Activated CD4-positive, alpha-beta T cell treated with anti-CD3 and anti-CD28 coated beads, Interleukin-2, amount 10 ng/mL, durations not matched to agents 7 days and 5 days (primary cell): Measurements from ENCODE around the gene EGR4. TPM values are rescaled to one million over a fixed set of nuclear protein-coding genes. Genes with fewer than 3 reads are reported as not detected.
A peak's percentile ranks its signal among the peaks of the same experiment; 100 is the strongest.

Source experiments
- CTCF ChIA-PET: fragments of 350-600 bp; sonication (Branson Sonifier 250); formaldehyde crosslinking; loops from one replicate; lab custom pipeline; 2021; ENCODE audit warnings: antibody characterized with exemption; lab: Charles Lee
- POLR2A ChIA-PET: fragments of 350-600 bp; sonication (Branson Sonifier 250); formaldehyde crosslinking; loops from one replicate; lab custom pipeline; 2021; ENCODE audit warnings: antibody characterized with exemption; lab: Charles Lee
- DNase-seq: peaks from one replicate; pipeline ENCODE4 v3.0.0-alpha.2; 2020
- H3K27ac Mint-ChIP-seq: one replicate; pipeline ENCODE4 v1.8.0; 2021; ENCODE audit warnings: mild to moderate bottlenecking, moderate library complexity, mixed read lengths
- H3K27me3 Mint-ChIP-seq: one replicate; pipeline ENCODE4 v1.8.0; 2021; ENCODE audit warnings: mixed read lengths
- H3K36me3 Mint-ChIP-seq: one replicate; pipeline ENCODE4 v1.8.0; 2021; ENCODE audit warnings: low read depth, mixed read lengths
- H3K4me1 Mint-ChIP-seq: one replicate; pipeline ENCODE4 v1.8.0; 2021; ENCODE audit warnings: mixed read lengths
- H3K4me3 Mint-ChIP-seq: one replicate; pipeline ENCODE4 v1.8.0; 2021; ENCODE audit warnings: mild to moderate bottlenecking, moderate library complexity, mixed read lengths
- H3K9me3 Mint-ChIP-seq: one replicate; pipeline ENCODE4 v1.8.0; 2021; ENCODE audit warnings: mixed read lengths
- total RNA-seq, 2 experiments: library from RNA; stranded (reverse); gene quantifications; one replicate each; pipeline ENCODE4 v1.2.3, GENCODE V29; 2021

Gene EGR4
- total RNA-seq, 2 experiments from 2014 or later, result not detected

- no peaks in the 10 kb centered on the region for H3K36me3 Mint-ChIP-seq
- no peak for DNase-seq
- no peak overlapping the region for H3K27ac Mint-ChIP-seq
- peaks cover 3% of the 10 kb centered on the region for H3K4me1 Mint-ChIP-seq
- POLR2A ChIA-PET, result no interaction called here
- CTCF ChIA-PET, result no interaction called here
- no peak overlapping the region for H3K4me3 Mint-ChIP-seq
- peaks cover 67% of the 10 kb centered on the region for H3K27me3 Mint-ChIP-seq
- H3K9me3 Mint-ChIP-seq, result no peaks in the 10 kb centered on the region
These were observed 4.2 kb upstream of the EGR4 start for GRCh38 chr2:73297586-73297985.

GRCh38 chr2:73297151-73297559 lies 3.8 kb upstream of the EGR4 start:
- ChIA-PET POLR2A (no interaction called here), CTCF (interaction anchor here (1.0 kb wide), 1 partner anchor 120 kb away, joined by 3 read pairs; no protein-coding TSS in a partner anchor)
- H3K36me3 Mint-ChIP-seq, result no peaks in the 10 kb centered on the region
- no peak overlapping the region for H3K4me3 Mint-ChIP-seq
- H3K27ac Mint-ChIP-seq, result no peak overlapping the region
- H3K4me1 Mint-ChIP-seq, result peaks cover 5% of the 10 kb centered on the region
- no peak for DNase-seq
- no peaks in the 10 kb centered on the region for H3K9me3 Mint-ChIP-seq
- H3K27me3 Mint-ChIP-seq, result peaks cover 69% of the 10 kb centered on the region

- POLR2A ChIA-PET, result no interaction called here
- Mint-ChIP-seq H3K36me3 (no peaks in the 10 kb centered on the region), H3K9me3 (no peaks in the 10 kb centered on the region), H3K4me1 (peaks cover 14% of the 10 kb centered on the region), H3K4me3 (no peak overlapping the region), H3K27ac (no peak overlapping the region), H3K27me3 (peaks cover 71% of the 10 kb centered on the region)
- CTCF ChIA-PET, result no interaction called here
- DNase-seq, result no peak
These were observed 2.5 kb upstream of the EGR4 start for GRCh38 chr2:73295751-73296400.

GRCh38 chr2:73294239-73294638 lies 891 bp upstream of the EGR4 start:
- DNase-seq, result no peak
- CTCF ChIA-PET, result interaction anchor here (1.0 kb wide), 1 partner anchor 11 kb away, joined by 3 read pairs; no protein-coding TSS in a partner anchor
- Mint-ChIP-seq H3K27me3 (peaks cover 80% of the 10 kb centered on the region), H3K4me1 (peaks cover 16% of the 10 kb centered on the region), H3K4me3 (no peak overlapping the region), H3K36me3 (no peaks in the 10 kb centered on the region), H3K27ac (no peak overlapping the region), H3K9me3 (no peaks in the 10 kb centered on the region)
- POLR2A ChIA-PET, result no interaction called here

GRCh38 chr2:73292906-73293533 lies 328 bp downstream of the EGR4 start:
- H3K9me3 Mint-ChIP-seq, result no peaks in the 10 kb centered on the region
- H3K27me3 Mint-ChIP-seq, result peaks cover 89% of the 10 kb centered on the region
- ChIA-PET POLR2A (no interaction called here), CTCF (interaction anchor here (0.6 to 1.2 kb wide), 4 partner anchors 12 to 572 kb away, joined by 3 to 4 read pairs (median 3); no protein-coding TSS in a partner anchor)
- peaks cover 16% of the 10 kb centered on the region for H3K4me1 Mint-ChIP-seq
- DNase-seq, result no peak
- H3K4me3 Mint-ChIP-seq, result peak overlapping the region; percentile 70
- H3K36me3 Mint-ChIP-seq, result no peaks in the 10 kb centered on the region
- no peak overlapping the region for H3K27ac Mint-ChIP-seq

- Mint-ChIP-seq H3K4me3 (peak overlapping the region; percentile 51), H3K27ac (no peak overlapping the region), H3K36me3 (no peaks in the 10 kb centered on the region), H3K9me3 (no peaks in the 10 kb centered on the region), H3K4me1 (peaks cover 16% of the 10 kb centered on the region), H3K27me3 (peaks cover 87% of the 10 kb centered on the region)
- ChIA-PET POLR2A (no interaction called here), CTCF (interaction anchor here (0.6 to 1.2 kb wide), 2 partner anchors 38 to 89 kb away, joined by 3 read pairs; no protein-coding TSS in a partner anchor)
- no peak for DNase-seq
These were observed 937 bp downstream of the EGR4 start for GRCh38 chr2:73292316-73292905.

- no peaks in the 10 kb centered on the region for H3K9me3 Mint-ChIP-seq
- no peak for DNase-seq
- POLR2A ChIA-PET, result no interaction called here
- peaks cover 16% of the 10 kb centered on the region for H3K4me1 Mint-ChIP-seq
- H3K4me3 Mint-ChIP-seq, result no peak overlapping the region
- H3K27ac Mint-ChIP-seq, result no peak overlapping the region
- CTCF ChIA-PET, result interaction anchor here (0.6 to 3.1 kb wide), 5 partner anchors 12 to 90 kb away, joined by 3 to 12 read pairs (median 3); no protein-coding TSS in a partner anchor
- H3K27me3 Mint-ChIP-seq, result peaks cover 85% of the 10 kb centered on the region
- no peaks in the 10 kb centered on the region for H3K36me3 Mint-ChIP-seq
These were observed 1.7 kb downstream of the EGR4 start for GRCh38 chr2:73291461-73292315.

- Mint-ChIP-seq H3K4me1 (peaks cover 16% of the 10 kb centered on the region), H3K27me3 (peaks cover 80% of the 10 kb centered on the region)
These were observed 2.3 kb downstream of the EGR4 start for GRCh38 chr2:73291093-73291460.

GRCh38 chr2:73290049-73290839 lies 3.1 kb downstream of the EGR4 start:
- Mint-ChIP-seq H3K36me3 (no peaks in the 10 kb centered on the region), H3K27ac (no peak overlapping the region), H3K27me3 (peaks cover 72% of the 10 kb centered on the region), H3K4me1 (peaks cover 21% of the 10 kb centered on the region), H3K9me3 (no peaks in the 10 kb centered on the region), H3K4me3 (no peak overlapping the region)
- peak; percentile 71 for DNase-seq
- ChIA-PET CTCF (interaction anchor here (1.0 to 3.1 kb wide), 9 partner anchors 10 to 57 kb away, joined by 3 to 12 read pairs (median 3); partner anchors contain the start of gene PRADC1), POLR2A (no interaction called here)

More at GRCh38 chr2:73291093-73291460, 2.3 kb downstream of the EGR4 start:
- POLR2A ChIA-PET, result no interaction called here
- Mint-ChIP-seq H3K9me3 (no peaks in the 10 kb centered on the region), H3K27ac (no peak overlapping the region), H3K4me3 (peak overlapping the region; percentile 52), H3K36me3 (no peaks in the 10 kb centered on the region)
- CTCF ChIA-PET, result interaction anchor here (0.9 to 3.1 kb wide), 3 partner anchors 11 to 33 kb away, joined by 3 to 12 read pairs (median 3); no protein-coding TSS in a partner anchor
- DNase-seq, result peak; percentile 67

GRCh38 chr2:73289304-73289703 lies 4.0 kb downstream of the EGR4 start:
- no peaks in the 10 kb centered on the region for H3K36me3 Mint-ChIP-seq
- H3K27me3 Mint-ChIP-seq, result peaks cover 63% of the 10 kb centered on the region
- no peak overlapping the region for H3K27ac Mint-ChIP-seq
- H3K4me3 Mint-ChIP-seq, result no peak overlapping the region
- peaks cover 25% of the 10 kb centered on the region for H3K4me1 Mint-ChIP-seq
- DNase-seq, result no peak
- POLR2A ChIA-PET, result no interaction called here
- CTCF ChIA-PET, result interaction anchor here (1.1 to 3.1 kb wide), 5 partner anchors 9 to 56 kb away, joined by 3 to 12 read pairs (median 3); partner anchors contain the start of gene PRADC1
- H3K9me3 Mint-ChIP-seq, result no peaks in the 10 kb centered on the region

- CTCF ChIA-PET, result interaction anchor here (0.7 kb wide), 1 partner anchor 109 kb away, joined by 5 read pairs; no protein-coding TSS in a partner anchor
- H3K27ac Mint-ChIP-seq, result no peak overlapping the region
- H3K27me3 Mint-ChIP-seq, result peaks cover 41% of the 10 kb centered on the region
- H3K4me1 Mint-ChIP-seq, result peaks cover 22% of the 10 kb centered on the region
- H3K4me3 Mint-ChIP-seq, result no peak overlapping the region
- no peaks in the 10 kb centered on the region for H3K36me3 Mint-ChIP-seq
- no peaks in the 10 kb centered on the region for H3K9me3 Mint-ChIP-seq
- no peak for DNase-seq
- POLR2A ChIA-PET, result no interaction called here
These were observed 7.2 kb downstream of the EGR4 start for GRCh38 chr2:73286134-73286655.
